Mesenchymal stem cell (in vitro differentiated cells and primary cell): ENCODE data around the gene NACC2.

Experiments used
- DNase-seq: peaks from one replicate; pipeline ENCODE4 v3.0.0-alpha.2; 2013
- H2AFZ ChIP-seq: one replicate; pipeline ENCODE4 v1.6.1; 2013; ENCODE audit warnings: low read depth, mild to moderate bottlenecking, control low read depth, inconsistent platforms, low read length, moderate library complexity
- H2AK5ac ChIP-seq: 2 replicates; pipeline ENCODE4 v1.6.1; 2013; ENCODE audit warnings: low read length, moderate library complexity, mild to moderate bottlenecking, inconsistent platforms; ENCODE audit not compliant: severe bottlenecking
- H2BK120ac ChIP-seq: one replicate; pipeline ENCODE4 v1.6.1; 2013; ENCODE audit warnings: low read depth, mild to moderate bottlenecking, inconsistent platforms, low read length, moderate library complexity
- H2BK12ac ChIP-seq, 2 experiments: one replicate each; pipeline ENCODE4 v1.6.1; 2013; ENCODE audit warnings: inconsistent platforms in 2 of 2, low read length in 2 of 2, mild to moderate bottlenecking in 2 of 2, moderate library complexity in 2 of 2, control low read depth in 1 of 2
- H2BK15ac ChIP-seq: one replicate; pipeline ENCODE4 v1.6.1; 2013; ENCODE audit warnings: mild to moderate bottlenecking, low read depth, inconsistent platforms; ENCODE audit not compliant: poor library complexity, severe bottlenecking
- H2BK5ac ChIP-seq: 2 replicates; pipeline ENCODE4 v1.6.1; 2013; ENCODE audit warnings: low read depth, mild to moderate bottlenecking, low read length, control low read depth, inconsistent platforms; ENCODE audit not compliant: poor library complexity, severe bottlenecking
- H3K14ac ChIP-seq, 2 experiments: one replicate each; pipeline ENCODE4 v1.6.1; 2013; ENCODE audit warnings: inconsistent platforms in 2 of 2, low read length in 2 of 2, control low read depth in 1 of 2, mild to moderate bottlenecking in 1 of 2, moderate library complexity in 1 of 2
- H3K18ac ChIP-seq, 2 experiments: one replicate each; pipeline ENCODE4 v1.6.1; 2013; ENCODE audit warnings: inconsistent platforms in 2 of 2, low read length in 2 of 2, control low read depth in 1 of 2, low read depth in 1 of 2, mild to moderate bottlenecking in 1 of 2
- H3K23ac ChIP-seq, 2 experiments: one replicate each; pipeline ENCODE4 v1.6.1; 2013; ENCODE audit warnings: inconsistent platforms in 2 of 2, low read length in 2 of 2, mild to moderate bottlenecking in 2 of 2, moderate library complexity in 2 of 2, control low read depth in 1 of 2
- H3K27ac ChIP-seq: 2 replicates; pipeline ENCODE4 v1.5.1; 2013; ENCODE audit warnings: mild to moderate bottlenecking, moderate library complexity, low read length, control low read depth, inconsistent platforms; ENCODE audit not compliant: poor library complexity, severe bottlenecking
- H3K27me3 ChIP-seq, 2 experiments: 2 replicates each; pipeline versions ENCODE4 v1.6.1 to v1.7.0; 2013; ENCODE audit warnings: low read length in 2 of 2, mild to moderate bottlenecking in 2 of 2, moderate library complexity in 2 of 2, control low read depth in 1 of 2, inconsistent platforms in 1 of 2; ENCODE audit not compliant: control insufficient read depth in 1 of 2, insufficient read depth in 1 of 2
- H3K36me3 ChIP-seq, 2 experiments: 2 replicates each; pipeline versions ENCODE4 v1.6.1 to v1.7.0; 2013; ENCODE audit warnings: low read length in 2 of 2, control low read depth in 1 of 2, inconsistent platforms in 1 of 2, low read depth in 1 of 2, mild to moderate bottlenecking in 1 of 2; ENCODE audit not compliant: insufficient read depth in 2 of 2, control insufficient read depth in 1 of 2
- H3K4ac ChIP-seq, 2 experiments: one replicate each; pipeline ENCODE4 v1.6.1; 2013; ENCODE audit warnings: inconsistent platforms in 2 of 2, low read length in 2 of 2, mild to moderate bottlenecking in 2 of 2, moderate library complexity in 2 of 2, control low read depth in 1 of 2, low read depth in 1 of 2
- H3K4me1 ChIP-seq: 2 replicates; pipeline ENCODE4 v1.6.1; 2013; ENCODE audit warnings: low read depth, low read length, control low read depth; ENCODE audit not compliant: control insufficient read depth, insufficient read depth
- H3K4me2 ChIP-seq: 2 replicates; pipeline ENCODE4 v1.6.1; 2013; ENCODE audit warnings: low read length, mild to moderate bottlenecking, inconsistent platforms; ENCODE audit not compliant: poor library complexity, severe bottlenecking
- H3K4me3 ChIP-seq, 2 experiments: 2 replicates each; pipeline versions ENCODE4 v1.5.1 to v1.7.0; 2013; ENCODE audit warnings: low read length in 2 of 2, mild to moderate bottlenecking in 2 of 2, control low read depth in 1 of 2, low read depth in 1 of 2; ENCODE audit not compliant: insufficient read depth in 1 of 2
- H3K79me1 ChIP-seq: replicated peaks from 2 replicates; pipeline ENCODE4 v1.6.1; 2013; ENCODE audit warnings: mild to moderate bottlenecking, control low read depth, low read length, inconsistent platforms; ENCODE audit not compliant: poor library complexity, severe bottlenecking
- H3K9ac ChIP-seq: 2 replicates; pipeline ENCODE4 v1.7.0; 2013; ENCODE audit warnings: mild to moderate bottlenecking, low read length, moderate library complexity
- H3K9me3 ChIP-seq: 2 replicates; pipeline ENCODE4 v1.7.0; 2013; ENCODE audit warnings: mild to moderate bottlenecking, low read length; ENCODE audit not compliant: control insufficient read depth
- H4K8ac ChIP-seq: one replicate; pipeline ENCODE4 v1.6.1; 2013; ENCODE audit warnings: inconsistent platforms, mild to moderate bottlenecking, low read length, moderate library complexity
- H4K91ac ChIP-seq: one replicate; pipeline ENCODE4 v1.6.1; 2013; ENCODE audit warnings: mild to moderate bottlenecking, low read length, inconsistent platforms
- WGBS: methylation state at CpG from one replicate; pipeline ENCODE4 v1.1.7; 2013; ENCODE audit warnings: mixed read lengths; 5-methylcytosine and 5-hydroxymethylcytosine counted together

The NACC2 gene

DNA sequence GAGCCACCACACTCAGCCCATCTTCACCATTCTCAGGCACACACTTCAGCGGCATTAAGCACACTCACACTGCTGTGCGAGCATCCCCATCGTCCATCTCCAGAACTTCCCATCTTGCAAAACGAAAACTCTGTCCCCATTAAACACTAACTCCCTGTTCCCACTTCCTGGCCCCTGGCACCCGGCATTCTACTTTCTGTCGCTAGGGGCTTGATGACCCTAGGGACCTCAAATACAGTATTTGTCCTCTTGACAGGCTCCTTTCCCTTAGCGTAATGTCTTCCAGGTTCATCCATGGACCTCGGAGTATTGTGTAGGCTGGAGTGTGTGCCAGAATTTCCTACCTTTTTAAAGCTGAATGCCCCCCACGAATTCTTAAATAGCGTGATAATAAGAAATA, 119.3 kb downstream of the NACC2 start:
- 92% methylated on average over 8 of the region's 10 CpGs for WGBS

DNA sequence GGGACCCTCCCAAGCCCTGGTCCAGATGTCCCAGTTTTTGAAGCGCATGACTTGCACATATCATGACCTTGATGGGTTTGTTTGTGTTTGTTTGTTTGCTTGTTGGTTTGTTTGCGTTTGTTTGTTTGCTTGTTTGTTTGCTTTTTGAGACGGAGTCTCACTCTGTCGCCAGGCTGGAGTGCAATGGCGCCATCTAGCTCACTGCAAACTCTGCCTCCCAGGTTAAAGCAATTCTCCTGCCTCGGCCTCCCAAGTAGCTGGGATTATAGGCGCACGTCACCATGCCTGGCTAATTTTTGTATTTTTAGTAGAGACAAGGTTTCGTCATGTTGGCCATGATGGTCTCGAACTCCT, 120.9 kb downstream of the NACC2 start:
- no peak for DNase-seq
- H3K4me3 ChIP-seq = no peak overlapping the region
- no peak overlapping the region for H3K27ac ChIP-seq
- no peak overlapping the region for H4K8ac ChIP-seq
- H3K18ac ChIP-seq = peak overlapping the region in 1 of 2 experiments; percentile 64
- H2AK5ac ChIP-seq = no peak overlapping the region
- peaks cover 51 to 63% of the 10 kb centered on the region in 2 experiments for H3K27me3 ChIP-seq
- H3K79me1 ChIP-seq = no peaks in the 10 kb centered on the region
- H2AFZ ChIP-seq = no peak overlapping the region
- no peak overlapping the region for H2BK120ac ChIP-seq
- H2BK12ac ChIP-seq = no peak overlapping the region
- H3K9ac ChIP-seq = no peak overlapping the region
- no peak overlapping the region for H3K23ac ChIP-seq
- no peaks in the 10 kb centered on the region for H3K9me3 ChIP-seq
- H3K4me1 ChIP-seq = peaks cover 12% of the 10 kb centered on the region
- H2BK15ac ChIP-seq = no peak overlapping the region
- H3K4ac ChIP-seq = no peak overlapping the region
- no peak overlapping the region for H2BK5ac ChIP-seq
- H3K14ac ChIP-seq = no peak overlapping the region
- WGBS = 69% methylated on average over 10 of the region's 10 CpGs
- H3K4me2 ChIP-seq = no peak overlapping the region
- H3K36me3 ChIP-seq = no peaks in the 10 kb centered on the region
- H4K91ac ChIP-seq = no peak overlapping the region

More for the DNA sequence above, 119.3 kb downstream of the NACC2 start:
- Histone ChIP-seq H2BK120ac (peak overlapping the region; percentile 64), H3K23ac (no peak overlapping the region), H2BK12ac (no peak overlapping the region), H2BK15ac (no peak overlapping the region), H3K18ac (no peak overlapping the region), H3K27me3 (peaks cover 44 to 61% of the 10 kb centered on the region in 2 experiments), H2BK5ac (no peak overlapping the region), H3K9ac (no peak overlapping the region), H3K14ac (no peak overlapping the region), H2AK5ac (no peak overlapping the region), H3K9me3 (no peaks in the 10 kb centered on the region), H3K4ac (no peak overlapping the region), H3K4me3 (no peak overlapping the region), H3K79me1 (no peaks in the 10 kb centered on the region), H4K91ac (peak overlapping the region; percentile 71), H2AFZ (no peak overlapping the region), H4K8ac (no peak overlapping the region), H3K4me2 (no peak overlapping the region), H3K36me3 (no peaks in the 10 kb centered on the region), H3K4me1 (peaks cover 7% of the 10 kb centered on the region), H3K27ac (no peak overlapping the region)
- no peak for DNase-seq

DNA sequence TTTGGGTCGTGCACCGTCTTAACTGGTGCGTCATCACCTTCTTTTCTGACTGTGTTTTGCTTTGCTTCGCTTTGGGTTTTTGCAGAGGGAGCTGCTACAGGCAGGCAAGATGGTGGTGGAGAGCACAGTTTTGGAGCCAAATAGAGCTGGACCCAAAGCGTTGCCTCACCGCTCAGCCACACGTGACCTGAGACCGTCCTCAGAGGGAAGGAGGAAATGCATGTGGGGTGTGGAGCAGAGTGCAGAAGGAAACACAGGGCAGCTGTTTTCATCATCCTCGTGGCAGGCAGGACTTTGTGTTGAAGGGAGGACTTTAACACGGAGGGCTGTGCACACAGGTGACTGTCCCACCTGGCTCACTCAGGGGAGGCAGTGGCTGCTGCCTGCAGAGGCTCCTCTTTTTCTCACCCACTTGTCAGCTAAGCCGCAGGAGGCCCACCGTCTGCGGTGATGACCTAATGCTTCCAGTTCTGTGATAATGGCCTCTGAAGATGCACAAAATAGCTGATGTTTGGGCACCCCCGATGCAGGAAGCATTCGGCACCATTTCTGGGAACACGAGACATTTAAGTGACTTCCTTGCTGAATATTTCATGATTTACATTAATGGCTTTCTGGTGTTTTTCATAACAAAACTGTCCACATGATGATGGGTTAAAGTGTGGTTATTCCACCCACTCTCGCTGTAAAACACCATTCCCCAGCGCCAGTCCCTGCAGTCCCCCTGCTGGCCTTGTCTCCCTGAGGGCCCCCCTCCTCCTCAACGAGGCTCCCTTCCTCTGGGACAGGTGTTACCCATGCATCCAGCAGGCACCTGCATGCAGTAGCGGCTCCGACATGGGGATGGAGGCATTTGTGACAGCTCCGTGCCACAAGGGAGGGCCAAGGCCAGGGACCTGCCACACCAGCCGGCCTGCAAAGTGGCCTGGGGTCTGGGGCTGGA, 121.5 kb downstream of the NACC2 start:
- Histone ChIP-seq H3K79me1 (no peaks in the 10 kb centered on the region), H3K27me3 (peaks cover 44 to 57% of the 10 kb centered on the region in 2 experiments), H2AFZ (no peak overlapping the region), H2BK15ac (peak overlapping the region; percentile 34), H3K9me3 (no peaks in the 10 kb centered on the region), H4K8ac (no peak overlapping the region), H4K91ac (peak overlapping the region; percentile 61), H3K4me1 (peaks cover 16% of the 10 kb centered on the region), H3K4ac (no peak overlapping the region), H2BK12ac (no peak overlapping the region), H3K4me3 (no peak overlapping the region), H3K4me2 (no peak overlapping the region), H2BK120ac (no peak overlapping the region), H3K23ac (no peak overlapping the region), H2AK5ac (no peak overlapping the region), H3K18ac (peak overlapping the region in 1 of 2 experiments; percentile 64), H3K27ac (no peak overlapping the region), H3K14ac (peak overlapping the region in 1 of 2 experiments; percentile 58), H3K36me3 (no peaks in the 10 kb centered on the region), H2BK5ac (no peak overlapping the region), H3K9ac (no peak overlapping the region)
- DNase-seq = no peak
- WGBS = 68% methylated on average over 23 of the region's 23 CpGs

DNA sequence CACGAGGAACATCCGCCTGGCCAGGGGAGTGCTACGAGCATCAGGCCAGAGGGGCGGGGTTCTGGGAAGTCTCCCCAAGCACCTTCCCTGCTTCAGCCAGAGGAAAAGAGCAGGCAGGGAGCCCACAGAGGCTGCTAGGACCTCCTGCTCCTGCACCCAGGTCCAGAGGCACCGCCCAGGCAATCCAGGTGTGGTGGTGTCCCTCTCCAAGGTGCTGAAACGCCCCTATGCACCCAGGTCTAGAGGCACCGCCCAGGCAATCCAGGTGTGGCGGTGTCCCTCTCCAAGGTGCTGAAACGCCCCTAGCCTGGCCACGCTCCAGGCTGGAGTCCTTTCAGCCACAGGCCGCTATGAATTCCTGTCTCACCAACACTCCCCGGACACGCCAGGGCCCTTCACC, 123.2 kb downstream of the NACC2 start:
- Histone ChIP-seq H3K36me3 (no peaks in the 10 kb centered on the region), H3K27me3 (peaks cover 39 to 57% of the 10 kb centered on the region in 2 experiments), H2BK12ac (no peak overlapping the region), H2AK5ac (no peak overlapping the region), H3K4me1 (peaks cover 26% of the 10 kb centered on the region), H3K14ac (no peak overlapping the region), H2BK15ac (no peak overlapping the region), H3K18ac (no peak overlapping the region), H4K91ac (no peak overlapping the region), H2BK120ac (no peak overlapping the region), H3K79me1 (no peaks in the 10 kb centered on the region), H3K4ac (no peak overlapping the region), H3K4me2 (no peak overlapping the region), H2BK5ac (no peak overlapping the region), H3K23ac (no peak overlapping the region), H3K4me3 (no peak overlapping the region), H4K8ac (no peak overlapping the region), H2AFZ (no peak overlapping the region), H3K27ac (no peak overlapping the region), H3K9me3 (no peaks in the 10 kb centered on the region), H3K9ac (no peak overlapping the region)
- 29% methylated on average over 12 of the region's 13 CpGs for WGBS
- no peak for DNase-seq
